Measurements from ENCODE around the gene DMRT1.
"Not testable (repeated sequence)": the region's sequence is repeated elsewhere in the genome, so short reads cannot be mapped to it uniquely, and the experiment has no call there.

The DMRT1 gene

GRCh38 chr9:908536-909205 is 67.2 kb downstream of the DMRT1 start:
- Histone ChIP-seq H3K4me3 (ENCODE audit: low read length) (no peak overlapping the region), H3K36me3 (ENCODE audit: control insufficient read depth, insufficient read depth, low read length) (no peaks in the 10 kb centered on the region), H3K4me1 (ENCODE audit: control insufficient read depth, insufficient read depth, low read length) (no peaks in the 10 kb centered on the region), H3K27me3 (ENCODE audit: control insufficient read depth, insufficient read depth, low read length) (peaks cover 18% of the 10 kb centered on the region), H3K9me3 (ENCODE audit: control insufficient read depth, low read length) (no peaks in the 10 kb centered on the region), H3K9ac (ENCODE audit: low read length) (no peak overlapping the region)

- H3K27me3 ChIP-seq (ENCODE audit: control insufficient read depth, insufficient read depth, low read length): peaks cover 9% of the 10 kb centered on the region
- no peak overlapping the region for H3K9ac ChIP-seq (ENCODE audit: low read length)
- H3K4me3 ChIP-seq (ENCODE audit: low read length): no peak overlapping the region
- H3K36me3 ChIP-seq (ENCODE audit: control insufficient read depth, insufficient read depth, low read length): no peaks in the 10 kb centered on the region
- H3K9me3 ChIP-seq (ENCODE audit: control insufficient read depth, low read length): no peaks in the 10 kb centered on the region
- H3K4me1 ChIP-seq (ENCODE audit: control insufficient read depth, insufficient read depth, low read length): no peaks in the 10 kb centered on the region
Measured at GRCh38 chr9:911005-911404, 69.5 kb downstream of the DMRT1 start.

DNA sequence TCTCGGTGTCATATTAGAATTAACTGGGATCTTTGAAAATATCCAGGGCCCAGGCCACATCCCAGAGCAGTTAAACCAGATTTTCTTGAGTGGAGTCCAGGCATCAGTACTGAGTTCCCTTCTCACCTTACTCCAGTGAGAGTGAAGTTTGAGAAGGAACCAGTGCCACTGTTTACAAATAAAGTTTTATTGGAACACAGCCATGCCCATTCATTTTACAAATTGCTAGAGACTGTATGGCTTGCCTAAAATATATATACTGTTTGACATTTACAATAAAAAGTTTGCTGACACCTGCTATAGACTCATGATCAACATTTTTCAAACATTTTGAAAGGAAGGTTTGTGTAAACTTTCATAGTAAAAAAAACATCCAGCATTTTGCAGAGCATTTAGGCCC is 71.3 kb downstream of the DMRT1 start:
- Histone ChIP-seq H3K9me3 (ENCODE audit: control insufficient read depth, low read length) (no peaks in the 10 kb centered on the region), H3K27me3 (ENCODE audit: control insufficient read depth, insufficient read depth, low read length) (no peaks in the 10 kb centered on the region), H3K4me3 (ENCODE audit: low read length) (no peak overlapping the region), H3K36me3 (ENCODE audit: control insufficient read depth, insufficient read depth, low read length) (no peaks in the 10 kb centered on the region), H3K9ac (ENCODE audit: low read length) (no peak overlapping the region), H3K4me1 (ENCODE audit: control insufficient read depth, insufficient read depth, low read length) (no peaks in the 10 kb centered on the region)

- not testable (repeated sequence) for H3K27me3 ChIP-seq (ENCODE audit: control insufficient read depth, insufficient read depth, low read length); H3K36me3 ChIP-seq (ENCODE audit: control insufficient read depth, insufficient read depth, low read length); H3K4me3 ChIP-seq (ENCODE audit: low read length); H3K9me3 ChIP-seq (ENCODE audit: control insufficient read depth, low read length); H3K4me1 ChIP-seq (ENCODE audit: control insufficient read depth, insufficient read depth, low read length); H3K9ac ChIP-seq (ENCODE audit: low read length)
Measured at GRCh38 chr9:913526-913925, 72.0 kb downstream of the DMRT1 start.

- H3K9ac ChIP-seq (ENCODE audit: low read length): no peak overlapping the region
- H3K36me3 ChIP-seq (ENCODE audit: control insufficient read depth, insufficient read depth, low read length): no peaks in the 10 kb centered on the region
- H3K9me3 ChIP-seq (ENCODE audit: control insufficient read depth, low read length): no peaks in the 10 kb centered on the region
- H3K4me1 ChIP-seq (ENCODE audit: control insufficient read depth, insufficient read depth, low read length): no peaks in the 10 kb centered on the region
- no peaks in the 10 kb centered on the region for H3K27me3 ChIP-seq (ENCODE audit: control insufficient read depth, insufficient read depth, low read length)
- H3K4me3 ChIP-seq (ENCODE audit: low read length): no peak overlapping the region
Measured at GRCh38 chr9:917730-918129, 76.2 kb downstream of the DMRT1 start.

DNA sequence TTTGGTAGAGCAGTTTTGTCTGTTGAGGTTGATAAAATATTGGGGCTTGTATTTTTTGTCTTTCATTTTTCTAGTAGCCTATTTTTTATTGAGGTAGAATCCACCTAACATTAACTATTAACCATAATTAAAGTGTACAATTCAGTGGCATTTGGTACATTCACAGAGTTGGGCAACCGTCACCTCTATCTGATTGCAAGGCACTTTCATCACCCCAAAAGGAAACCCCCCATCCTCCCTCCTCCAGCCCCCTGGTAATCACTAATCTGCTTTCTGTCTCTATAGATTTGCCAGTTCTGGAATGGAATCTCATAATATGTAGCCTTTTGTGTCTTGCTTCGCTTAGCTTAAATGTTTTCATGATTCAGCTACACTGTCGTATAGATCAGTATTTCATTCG is 79.4 kb downstream of the DMRT1 start:
- H3K4me3 ChIP-seq (ENCODE audit: low read length): no peak overlapping the region
- no peaks in the 10 kb centered on the region for H3K9me3 ChIP-seq (ENCODE audit: control insufficient read depth, low read length)
- H3K4me1 ChIP-seq (ENCODE audit: control insufficient read depth, insufficient read depth, low read length): no peaks in the 10 kb centered on the region
- peaks cover 3% of the 10 kb centered on the region for H3K27me3 ChIP-seq (ENCODE audit: control insufficient read depth, insufficient read depth, low read length)
- no peaks in the 10 kb centered on the region for H3K36me3 ChIP-seq (ENCODE audit: control insufficient read depth, insufficient read depth, low read length)
- H3K9ac ChIP-seq (ENCODE audit: low read length): no peak overlapping the region

GRCh38 chr9:922171-922570 is 80.7 kb downstream of the DMRT1 start:
- H3K4me3 ChIP-seq (ENCODE audit: low read length): no peak overlapping the region
- no peaks in the 10 kb centered on the region for H3K9me3 ChIP-seq (ENCODE audit: control insufficient read depth, low read length)
- no peaks in the 10 kb centered on the region for H3K36me3 ChIP-seq (ENCODE audit: control insufficient read depth, insufficient read depth, low read length)
- H3K27me3 ChIP-seq (ENCODE audit: control insufficient read depth, insufficient read depth, low read length): peaks cover 3% of the 10 kb centered on the region
- H3K9ac ChIP-seq (ENCODE audit: low read length): no peak overlapping the region
- no peaks in the 10 kb centered on the region for H3K4me1 ChIP-seq (ENCODE audit: control insufficient read depth, insufficient read depth, low read length)

DNA sequence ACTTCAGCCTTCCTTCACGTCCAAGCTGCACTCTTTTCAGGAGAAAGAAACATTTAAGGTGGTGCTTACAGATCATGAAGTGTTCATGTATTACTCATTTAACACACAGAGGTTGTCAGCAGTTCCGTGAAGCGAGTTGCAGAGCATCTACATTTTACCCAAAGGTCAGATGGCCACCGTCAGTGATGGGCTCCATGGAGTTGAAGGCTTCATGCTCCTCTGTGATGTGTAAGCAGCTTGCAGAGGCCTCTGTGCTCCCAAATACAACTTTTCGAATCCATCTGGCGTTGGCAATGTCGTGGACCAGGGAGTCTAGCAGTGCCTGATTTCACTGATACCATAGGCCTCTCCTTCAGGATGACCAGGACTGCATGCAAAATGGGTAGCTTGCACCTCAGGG is 81.2 kb downstream of the DMRT1 start:
- Histone ChIP-seq H3K36me3 (ENCODE audit: control insufficient read depth, insufficient read depth, low read length) (no peaks in the 10 kb centered on the region), H3K9ac (ENCODE audit: low read length) (no peak overlapping the region), H3K4me1 (ENCODE audit: control insufficient read depth, insufficient read depth, low read length) (no peaks in the 10 kb centered on the region), H3K4me3 (ENCODE audit: low read length) (no peak overlapping the region), H3K9me3 (ENCODE audit: control insufficient read depth, low read length) (no peaks in the 10 kb centered on the region), H3K27me3 (ENCODE audit: control insufficient read depth, insufficient read depth, low read length) (peaks cover 3% of the 10 kb centered on the region)

DNA sequence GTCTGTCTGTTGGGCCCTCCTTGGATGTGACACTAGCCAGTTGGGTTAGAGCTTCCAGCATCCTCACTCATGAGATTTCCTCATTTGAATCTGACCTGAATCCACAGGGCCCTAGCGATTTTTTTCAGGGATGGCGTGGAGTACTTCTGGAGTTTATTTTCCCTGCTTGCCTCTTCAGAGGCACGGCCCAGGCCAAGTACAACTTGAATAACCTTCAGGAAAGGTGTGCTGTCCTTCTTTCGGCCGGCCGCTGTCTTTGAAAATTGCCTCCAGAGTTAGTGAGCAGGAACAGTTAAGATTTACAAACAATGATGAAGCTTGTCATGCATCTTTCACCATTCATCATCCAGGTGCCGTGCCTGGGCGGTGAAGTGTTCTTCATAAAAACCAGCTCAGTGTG is 85.5 kb downstream of the DMRT1 start:
- Histone ChIP-seq H3K36me3 (ENCODE audit: control insufficient read depth, insufficient read depth, low read length) (no peaks in the 10 kb centered on the region), H3K27me3 (ENCODE audit: control insufficient read depth, insufficient read depth, low read length) (peaks cover 7% of the 10 kb centered on the region), H3K9me3 (ENCODE audit: control insufficient read depth, low read length) (no peaks in the 10 kb centered on the region), H3K4me1 (ENCODE audit: control insufficient read depth, insufficient read depth, low read length) (no peaks in the 10 kb centered on the region), H3K4me3 (ENCODE audit: low read length) (no peak overlapping the region), H3K9ac (ENCODE audit: low read length) (no peak overlapping the region)

- Histone ChIP-seq H3K4me3 (ENCODE audit: low read length) (no peak overlapping the region), H3K9ac (ENCODE audit: low read length) (no peak overlapping the region), H3K27me3 (ENCODE audit: control insufficient read depth, insufficient read depth, low read length) (peaks cover 7% of the 10 kb centered on the region), H3K4me1 (ENCODE audit: control insufficient read depth, insufficient read depth, low read length) (no peaks in the 10 kb centered on the region), H3K9me3 (ENCODE audit: control insufficient read depth, low read length) (no peaks in the 10 kb centered on the region), H3K36me3 (ENCODE audit: control insufficient read depth, insufficient read depth, low read length) (no peaks in the 10 kb centered on the region)
Measured at GRCh38 chr9:928363-929042, 87.0 kb downstream of the DMRT1 start.

DNA sequence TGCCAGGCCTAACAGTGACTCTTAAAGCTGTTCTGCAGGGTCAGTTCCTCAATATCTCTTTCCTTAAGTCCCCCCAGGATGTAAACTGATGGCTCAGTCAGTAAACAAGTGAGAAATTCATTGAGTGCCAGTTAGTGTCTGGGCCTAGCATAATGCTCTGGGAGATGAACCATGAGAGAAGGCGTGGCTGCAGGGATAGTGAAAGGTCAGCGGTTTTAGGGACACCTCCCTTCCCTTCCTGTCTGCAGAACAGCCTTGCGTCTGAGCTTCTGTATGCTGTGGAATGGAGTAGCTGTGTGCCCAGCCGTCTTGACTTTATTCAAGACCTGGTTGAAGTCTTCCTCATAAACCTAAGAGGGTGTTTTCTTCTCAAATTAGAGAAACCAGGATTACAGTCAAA is 88.2 kb downstream of the DMRT1 start:
- no peak overlapping the region for H3K4me3 ChIP-seq (ENCODE audit: low read length)
- H3K9ac ChIP-seq (ENCODE audit: low read length): no peak overlapping the region
- H3K4me1 ChIP-seq (ENCODE audit: control insufficient read depth, insufficient read depth, low read length): no peaks in the 10 kb centered on the region
- H3K36me3 ChIP-seq (ENCODE audit: control insufficient read depth, insufficient read depth, low read length): no peaks in the 10 kb centered on the region
- no peaks in the 10 kb centered on the region for H3K9me3 ChIP-seq (ENCODE audit: control insufficient read depth, low read length)
- peaks cover 7% of the 10 kb centered on the region for H3K27me3 ChIP-seq (ENCODE audit: control insufficient read depth, insufficient read depth, low read length)

- Histone ChIP-seq H3K4me1 (ENCODE audit: control insufficient read depth, insufficient read depth, low read length) (peaks cover 7% of the 10 kb centered on the region), H3K27me3 (ENCODE audit: control insufficient read depth, insufficient read depth, low read length) (peaks cover 6% of the 10 kb centered on the region)
Measured at GRCh38 chr9:933356-933755, 91.9 kb downstream of the DMRT1 start.

More at GRCh38 chr9:933356-933755, 91.9 kb downstream of the DMRT1 start:
- Histone ChIP-seq H3K4me3 (ENCODE audit: low read length) (no peak overlapping the region), H3K36me3 (ENCODE audit: control insufficient read depth, insufficient read depth, low read length) (no peaks in the 10 kb centered on the region), H3K9me3 (ENCODE audit: control insufficient read depth, low read length) (no peaks in the 10 kb centered on the region), H3K9ac (ENCODE audit: low read length) (no peak overlapping the region)
